LoVo (cell line): ENCODE data around the gene HEATR5B.
"Not testable (repeated sequence)": the region's sequence is repeated elsewhere in the genome, so short reads cannot be mapped to it uniquely, and the experiment has no call there.

Experiments
- DNase-seq: peaks from one replicate; pipeline ENCODE4 v3.0.0-alpha.2; 2016; ENCODE audit warnings: low spot score

HEATR5B gene

DNA sequence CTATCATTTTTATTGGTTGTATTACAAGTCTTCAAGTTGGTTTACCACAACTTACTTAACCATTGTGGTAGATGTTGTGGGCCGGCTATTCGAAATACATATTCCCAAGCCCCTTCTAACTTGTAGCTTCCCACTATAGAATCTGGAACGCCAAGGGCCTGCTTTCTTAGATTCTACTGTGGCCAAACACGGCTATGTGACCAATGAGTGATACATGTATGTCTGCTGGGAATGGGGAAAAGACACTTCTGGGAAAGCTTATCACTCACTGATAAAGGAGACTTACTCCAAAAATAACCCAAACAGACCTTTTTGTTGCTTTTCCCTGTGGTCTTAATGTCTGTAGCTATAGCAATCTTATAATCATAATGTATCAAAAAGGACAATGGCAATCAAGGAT lies 142.3 kb downstream of the HEATR5B start:
- DNase-seq: no peak

- DNase-seq: not testable (repeated sequence)
Observed at GRCh38 chr2:36936526-36936925, 147.6 kb downstream of the HEATR5B start.

GRCh38 chr2:36931688-36932087 lies 152.5 kb downstream of the HEATR5B start:
- DNase-seq: not testable (repeated sequence)
